HUES64 (cell line): ENCODE data around the gene LBHD2.
"Not testable (repeated sequence)": the region's sequence is repeated elsewhere in the genome, so short reads cannot be mapped to it uniquely, and the experiment has no call there.

Experiments used
- H3K27ac ChIP-seq: 2 replicates; pipeline ENCODE4 v1.7.0; 2013; ENCODE audit warnings: low read depth, low read length, inconsistent platforms
- H3K27me3 ChIP-seq: 2 replicates; pipeline ENCODE4 v1.6.1; 2013; ENCODE audit warnings: mild to moderate bottlenecking, low read length; ENCODE audit not compliant: insufficient read depth
- H3K36me3 ChIP-seq: 2 replicates; pipeline ENCODE4 v1.6.1; 2013; ENCODE audit warnings: mild to moderate bottlenecking, low read length; ENCODE audit not compliant: insufficient read depth
- H3K4me1 ChIP-seq: 2 replicates; pipeline ENCODE4 v1.6.1; 2013; ENCODE audit warnings: mild to moderate bottlenecking, low read length, moderate library complexity; ENCODE audit not compliant: insufficient read depth
- H3K4me3 ChIP-seq: 2 replicates; pipeline ENCODE4 v1.5.1; 2013; ENCODE audit warnings: mild to moderate bottlenecking, low read length, moderate library complexity
- H3K9ac ChIP-seq: 2 replicates; pipeline ENCODE4 v1.6.1; 2013; ENCODE audit warnings: mild to moderate bottlenecking, low read depth, low read length
- H3K9me3 ChIP-seq: 2 replicates; pipeline ENCODE4 v1.6.1; 2013; ENCODE audit warnings: low read depth, low read length; ENCODE audit not compliant: insufficient read depth
- WGBS: fragments of 150-250, 120-280 bp; methylation state at CpG from one replicate; pipeline ENCODE4 v1.1.7; 2013; ENCODE audit warnings: missing lambda C conversion rate; 5-methylcytosine and 5-hydroxymethylcytosine counted together

The LBHD2 gene

GRCh38 chr14:103109535-103110441 lies 25.8 kb downstream of the LBHD2 start:
- 7% methylated on average over 32 of the region's 32 CpGs for WGBS
- H3K4me1 ChIP-seq: peaks cover 38% of the 10 kb centered on the region
- H3K9ac ChIP-seq: peak overlapping the region; percentile 38
- no peaks in the 10 kb centered on the region for H3K9me3 ChIP-seq
- peak overlapping the region; percentile 87 for H3K27ac ChIP-seq
- H3K36me3 ChIP-seq: no peaks in the 10 kb centered on the region
- peak overlapping the region; percentile 20 for H3K4me3 ChIP-seq
- H3K27me3 ChIP-seq: peaks cover 11% of the 10 kb centered on the region

- Histone ChIP-seq H3K4me1 (peaks cover 38% of the 10 kb centered on the region), H3K9me3 (no peaks in the 10 kb centered on the region), H3K4me3 (no peak overlapping the region), H3K27ac (peak overlapping the region; percentile 87; the same call in 1 of the 2 replicates), H3K36me3 (no peaks in the 10 kb centered on the region), H3K9ac (0 out of 2 replicates have a peak overlapping the region, but pooled peaks have one; percentile 38), H3K27me3 (peaks cover 6% of the 10 kb centered on the region; the same call in 1 of the 2 replicates)
- 30% methylated on average over 14 of the region's 14 CpGs for WGBS
Measured at GRCh38 chr14:103110681-103111231, 26.7 kb downstream of the LBHD2 start.

GRCh38 chr14:103111232-103111868 lies 27.3 kb downstream of the LBHD2 start:
- Histone ChIP-seq H3K27me3 (peaks cover 6% of the 10 kb centered on the region; the same call in 1 of the 2 replicates), H3K4me1 (peaks cover 38% of the 10 kb centered on the region), H3K9ac (no peak overlapping the region), H3K36me3 (no peaks in the 10 kb centered on the region), H3K4me3 (no peak overlapping the region), H3K9me3 (no peaks in the 10 kb centered on the region), H3K27ac (no peak overlapping the region)
- 77% methylated on average over 6 of the region's 6 CpGs for WGBS

- H3K4me3 ChIP-seq: no peak overlapping the region
- H3K27ac ChIP-seq: no peak overlapping the region
- H3K9me3 ChIP-seq: no peaks in the 10 kb centered on the region
- H3K9ac ChIP-seq: no peak overlapping the region
- no peaks in the 10 kb centered on the region for H3K36me3 ChIP-seq
- peaks cover 38% of the 10 kb centered on the region for H3K4me1 ChIP-seq
- H3K27me3 ChIP-seq: peaks cover 6% of the 10 kb centered on the region; the same call in 1 of the 2 replicates
- 82% methylated on average over 11 of the region's 11 CpGs for WGBS
Measured at GRCh38 chr14:103112400-103113243, 28.6 kb downstream of the LBHD2 start.

GRCh38 chr14:103113303-103113702 lies 29.3 kb downstream of the LBHD2 start:
- Histone ChIP-seq H3K36me3 (no peaks in the 10 kb centered on the region), H3K4me1 (peaks cover 34% of the 10 kb centered on the region), H3K9me3 (no peaks in the 10 kb centered on the region), H3K27me3 (peaks cover 6% of the 10 kb centered on the region; the same call in 1 of the 2 replicates), H3K27ac (no peak overlapping the region), H3K4me3 (no peak overlapping the region), H3K9ac (no peak overlapping the region)
- WGBS: 91% methylated on average over 5 of the region's 5 CpGs

GRCh38 chr14:103113774-103114173 lies 29.8 kb downstream of the LBHD2 start:
- no peaks in the 10 kb centered on the region for H3K9me3 ChIP-seq
- H3K36me3 ChIP-seq: no peaks in the 10 kb centered on the region
- no peak overlapping the region for H3K27ac ChIP-seq
- WGBS: 92% methylated on average over 13 of the region's 13 CpGs
- no peak overlapping the region for H3K4me3 ChIP-seq
- peaks cover 6% of the 10 kb centered on the region; the same call in 1 of the 2 replicates for H3K27me3 ChIP-seq
- no peak overlapping the region for H3K9ac ChIP-seq
- H3K4me1 ChIP-seq: peaks cover 29% of the 10 kb centered on the region

- not testable (repeated sequence) for H3K27me3 ChIP-seq, H3K4me3 ChIP-seq, H3K36me3 ChIP-seq, H3K9me3 ChIP-seq, H3K27ac ChIP-seq, H3K9ac ChIP-seq
- H3K4me1 ChIP-seq: peaks cover 22% of the 10 kb centered on the region
- WGBS: 91% methylated on average over 12 of the region's 12 CpGs
Measured at GRCh38 chr14:103115086-103115679, 31.2 kb downstream of the LBHD2 start.

- Histone ChIP-seq H3K4me1 (peaks cover 14% of the 10 kb centered on the region), H3K36me3 (no peaks in the 10 kb centered on the region), H3K27me3 (no peaks in the 10 kb centered on the region), H3K4me3 (no peak overlapping the region), H3K9me3 (no peaks in the 10 kb centered on the region), H3K27ac (no peak overlapping the region), H3K9ac (no peak overlapping the region)
- 94% methylated on average over 10 of the region's 10 CpGs for WGBS
Measured at GRCh38 chr14:103115845-103116572, 32.0 kb downstream of the LBHD2 start.

GRCh38 chr14:103116636-103117035 lies 32.6 kb downstream of the LBHD2 start:
- Histone ChIP-seq H3K27ac (no peak overlapping the region), H3K9me3 (no peaks in the 10 kb centered on the region), H3K36me3 (no peaks in the 10 kb centered on the region), H3K27me3 (0 out of 2 replicates have a peak, but pooled peaks cover 3% of the 10 kb centered on the region), H3K9ac (no peak overlapping the region), H3K4me1 (peaks cover 11% of the 10 kb centered on the region; the same call in 1 of the 2 replicates), H3K4me3 (no peak overlapping the region)
- 91% methylated on average over 17 of the region's 17 CpGs for WGBS

- not testable (repeated sequence) for H3K4me3 ChIP-seq, H3K27me3 ChIP-seq, H3K36me3 ChIP-seq, H3K27ac ChIP-seq, H3K9me3 ChIP-seq, H3K4me1 ChIP-seq, H3K9ac ChIP-seq
- WGBS: 98% methylated on average over 4 of the region's 7 CpGs
Measured at GRCh38 chr14:103117499-103117898, 33.5 kb downstream of the LBHD2 start.
